Astrocyte of the cerebellum (primary cell): ENCODE results near the gene SEMA4F.

ENCODE experiments used
- DNase-seq: peaks from one replicate; pipeline ENCODE4 v3.0.0-alpha.2; 2011; ENCODE audit warnings: low read depth
- H3K4me3 ChIP-seq: 2 replicates; pipeline ENCODE4 v1.5.1; 2011; ENCODE audit warnings: mild to moderate bottlenecking, low read depth, low read length, moderate library complexity
- in situ Hi-C: cut with HindIII; loops from 2 replicates; pipeline ENCODE4 v1.10.0; 2017; ENCODE audit warnings: low sequenced_read_pairs
- TF ChIP-seq, protein P1 (sequence below): IDR thresholded peaks from 2 replicates; pipeline ENCODE4 v1.5.1; 2012; ENCODE audit warnings: low read length, low read depth, moderate library complexity, mild to moderate bottlenecking; ENCODE audit errors: missing control alignments

The SEMA4F gene

DNA sequence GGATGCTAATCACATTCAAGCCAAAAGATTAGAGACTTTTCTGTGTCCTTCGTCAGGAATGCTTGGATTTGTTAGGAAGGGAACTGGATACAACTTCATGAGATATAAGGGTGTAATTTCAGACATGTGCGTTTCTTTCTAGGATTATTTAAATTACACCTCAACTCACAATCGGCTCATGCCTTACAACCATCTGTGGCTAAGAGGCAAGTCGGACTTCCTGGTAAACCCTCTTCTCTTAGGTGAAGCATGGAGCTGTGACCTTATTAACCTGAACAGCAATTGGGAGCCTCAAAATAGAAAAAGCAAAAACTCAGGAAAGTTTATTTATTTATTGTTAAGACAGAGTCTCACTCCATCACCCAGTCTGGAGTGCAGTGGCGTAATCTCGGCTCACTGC lies 61.8 kb downstream of the SEMA4F start:
- TF ChIP-seq, protein P1, sequence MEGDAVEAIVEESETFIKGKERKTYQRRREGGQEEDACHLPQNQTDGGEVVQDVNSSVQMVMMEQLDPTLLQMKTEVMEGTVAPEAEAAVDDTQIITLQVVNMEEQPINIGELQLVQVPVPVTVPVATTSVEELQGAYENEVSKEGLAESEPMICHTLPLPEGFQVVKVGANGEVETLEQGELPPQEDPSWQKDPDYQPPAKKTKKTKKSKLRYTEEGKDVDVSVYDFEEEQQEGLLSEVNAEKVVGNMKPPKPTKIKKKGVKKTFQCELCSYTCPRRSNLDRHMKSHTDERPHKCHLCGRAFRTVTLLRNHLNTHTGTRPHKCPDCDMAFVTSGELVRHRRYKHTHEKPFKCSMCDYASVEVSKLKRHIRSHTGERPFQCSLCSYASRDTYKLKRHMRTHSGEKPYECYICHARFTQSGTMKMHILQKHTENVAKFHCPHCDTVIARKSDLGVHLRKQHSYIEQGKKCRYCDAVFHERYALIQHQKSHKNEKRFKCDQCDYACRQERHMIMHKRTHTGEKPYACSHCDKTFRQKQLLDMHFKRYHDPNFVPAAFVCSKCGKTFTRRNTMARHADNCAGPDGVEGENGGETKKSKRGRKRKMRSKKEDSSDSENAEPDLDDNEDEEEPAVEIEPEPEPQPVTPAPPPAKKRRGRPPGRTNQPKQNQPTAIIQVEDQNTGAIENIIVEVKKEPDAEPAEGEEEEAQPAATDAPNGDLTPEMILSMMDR: no peak
- no peak for DNase-seq
- in situ Hi-C loops: no loop called here
- peak overlapping the region; percentile 46 for H3K4me3 ChIP-seq

DNA sequence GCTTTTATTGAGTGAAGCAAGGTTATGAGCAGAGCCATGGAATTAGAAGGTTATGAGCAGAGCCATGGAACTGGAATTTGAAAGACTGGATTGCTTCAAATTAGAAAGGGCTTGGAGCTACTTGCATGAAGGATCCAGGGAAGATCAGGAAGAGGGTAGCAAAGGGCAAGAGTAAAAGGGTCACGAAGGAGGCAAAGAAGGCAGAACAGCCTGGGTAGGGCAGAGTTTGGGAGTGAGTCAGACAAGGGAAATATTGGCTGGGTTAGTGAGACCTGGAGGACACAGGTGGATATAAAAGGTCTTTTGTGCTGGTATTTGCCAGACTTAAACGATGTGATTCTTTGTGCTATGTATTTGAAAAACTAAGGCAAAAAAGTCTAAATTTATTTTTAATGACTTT lies 65.0 kb downstream of the SEMA4F start:
- DNase-seq: no peak
- no peak overlapping the region for H3K4me3 ChIP-seq
- TF ChIP-seq, protein P1: no peak
- in situ Hi-C loops: no loop called here

DNA sequence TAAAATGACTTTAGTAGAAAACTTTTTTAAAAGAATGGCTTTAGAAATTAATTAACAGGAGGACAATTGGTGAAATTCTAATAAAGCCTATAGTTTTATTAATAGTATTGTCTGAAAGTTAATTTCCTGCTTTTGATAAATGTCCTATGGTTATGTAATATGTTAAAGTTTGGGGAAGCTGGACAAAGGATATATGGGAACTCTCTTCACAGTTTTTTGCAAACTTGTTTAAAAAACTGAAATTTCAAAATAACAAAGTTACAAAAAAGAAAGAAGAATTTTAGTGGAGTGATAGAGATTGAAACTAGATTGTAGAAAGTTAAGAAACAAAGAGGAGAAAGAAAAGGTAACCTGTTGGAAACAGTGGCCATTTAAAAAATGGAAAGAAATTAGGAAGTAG lies 67.3 kb downstream of the SEMA4F start:
- in situ Hi-C loops: no loop called here
- TF ChIP-seq, protein P1: no peak
- no peak for DNase-seq
- no peak overlapping the region for H3K4me3 ChIP-seq

DNA sequence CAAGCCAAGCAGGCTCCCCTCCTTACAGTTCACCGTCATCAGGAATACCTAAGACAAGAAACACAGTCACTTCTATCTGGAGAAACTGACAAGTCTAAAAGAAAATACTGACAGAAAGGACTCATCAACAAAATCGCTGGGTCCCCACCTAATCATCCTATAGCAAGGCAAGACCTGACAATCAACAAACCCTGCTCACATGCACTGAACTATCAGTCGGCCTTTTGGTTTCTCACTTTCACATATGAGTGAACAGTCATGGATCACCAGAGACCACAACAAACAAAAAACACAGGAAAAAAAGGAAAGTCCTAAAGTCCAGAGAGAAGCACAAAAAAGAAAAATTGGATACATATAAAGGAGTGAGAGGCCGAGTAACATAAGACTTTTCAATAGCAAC lies 70.4 kb downstream of the SEMA4F start:
- in situ Hi-C loops: no loop called here
- TF ChIP-seq, protein P1: no peak
- no peak overlapping the region for H3K4me3 ChIP-seq
- DNase-seq: no peak

DNA sequence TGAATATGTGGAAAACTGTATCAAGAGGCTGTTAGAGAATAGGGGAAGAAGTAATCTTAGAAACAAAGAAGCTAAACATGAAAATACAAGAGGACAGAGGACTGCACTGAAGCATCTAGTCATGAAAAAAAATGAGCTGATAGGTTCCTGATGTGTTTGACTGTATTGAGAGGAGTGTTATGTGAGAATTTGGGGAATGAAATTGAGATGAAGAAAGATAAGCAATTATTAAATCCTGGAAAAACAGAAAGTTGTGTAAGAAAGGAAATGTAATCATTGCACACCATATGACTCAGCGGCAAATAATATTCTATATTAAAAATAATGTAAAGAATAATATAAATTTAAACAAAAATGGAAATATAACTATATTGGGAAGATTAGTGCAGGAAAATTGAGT lies 71.2 kb downstream of the SEMA4F start:
- in situ Hi-C loops: no loop called here
- DNase-seq: no peak
- TF ChIP-seq, protein P1: no peak
- no peak overlapping the region for H3K4me3 ChIP-seq

DNA sequence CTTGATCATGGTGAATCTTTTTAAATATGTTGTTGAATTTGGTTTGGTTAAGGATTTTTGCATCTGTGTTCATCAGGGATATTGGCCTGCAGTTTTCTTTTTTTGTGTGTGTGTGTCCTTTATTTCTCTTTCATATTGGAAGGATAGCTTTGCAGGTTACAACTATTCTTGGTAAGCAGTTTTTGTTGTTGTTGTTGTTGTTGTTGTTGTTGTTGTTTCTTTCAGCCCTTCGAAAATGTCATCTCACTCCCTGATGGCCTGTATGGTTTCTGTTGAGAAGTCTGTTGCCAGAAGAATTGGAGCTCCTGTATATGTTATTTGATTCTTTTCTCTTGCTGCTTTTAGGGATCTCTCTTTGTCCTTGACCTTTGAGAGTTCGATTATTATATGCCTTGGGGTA lies 74.8 kb downstream of the SEMA4F start:
- H3K4me3 ChIP-seq: no peak overlapping the region
- in situ Hi-C loops: no loop called here
- no peak for DNase-seq
- TF ChIP-seq, protein P1: no peak

DNA sequence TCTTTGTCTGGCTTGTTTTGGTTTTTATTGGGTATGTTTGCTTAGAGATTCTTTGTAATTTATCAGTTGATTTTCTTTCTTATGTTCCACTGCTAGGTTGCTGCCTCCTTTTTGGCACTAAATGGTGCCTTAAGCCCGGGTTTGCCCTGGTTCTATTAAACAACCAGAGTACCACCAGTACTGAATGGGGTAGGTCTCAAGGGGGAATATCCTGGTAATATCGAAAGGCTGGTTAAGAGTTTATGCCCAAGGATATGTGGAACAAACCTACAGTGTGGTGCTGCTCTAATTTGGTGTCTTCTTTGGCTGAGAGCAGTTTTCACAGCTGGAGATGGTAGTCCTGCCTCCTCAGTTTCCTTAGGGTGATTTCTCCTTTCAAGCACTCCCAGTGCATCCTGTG lies 76.5 kb downstream of the SEMA4F start:
- H3K4me3 ChIP-seq: no peak overlapping the region
- TF ChIP-seq, protein P1: no peak
- in situ Hi-C loops: no loop called here
- no peak for DNase-seq
